ENCODE results near the gene ST3GAL6.

The ST3GAL6 gene

GRCh38 chr3:98843266-98843959 lies 80.3 kb downstream of the ST3GAL6 start:
- TF ChIP-seq EZH2phosphoT487 (IDR thresholded peaks at IDR 0.05; ENCODE audit: borderline replicate concordance, low read length) = no peak
- no peak for TF ChIP-seq CTCF (IDR thresholded peaks at IDR 0.05; ENCODE audit: low read depth, low read length, poor library complexity, severe bottlenecking)
- no peak overlapping the region for H3K27ac ChIP-seq (ENCODE audit: low read depth, low read length)
- no peaks in the 10 kb centered on the region for H4K20me1 ChIP-seq (ENCODE audit: control insufficient read depth, insufficient read depth, low read depth, low read length)
- H3K4me1 ChIP-seq (ENCODE audit: control insufficient read depth, low read length) = no peaks in the 10 kb centered on the region
- no peaks in the 10 kb centered on the region for H3K79me2 ChIP-seq (ENCODE audit: control insufficient read depth, low read length)
- H3K4me2 ChIP-seq (ENCODE audit: low read length) = no peak overlapping the region
- no peaks in the 10 kb centered on the region for H3F3A ChIP-seq (ENCODE audit: control insufficient read depth, insufficient read depth)
- no peaks in the 10 kb centered on the region for H3K9me2 ChIP-seq (replicated peaks; ENCODE audit: control insufficient read depth, low read length)
- no peaks in the 10 kb centered on the region for H3K27me3 ChIP-seq (ENCODE audit: control insufficient read depth, low read length)
- peaks cover 12% of the 10 kb centered on the region for H3K36me3 ChIP-seq (ENCODE audit: control insufficient read depth, low read length)
- H3K4me3 ChIP-seq (ENCODE audit: low read length) = no peak overlapping the region
- peaks cover 4% of the 10 kb centered on the region; the same call in 1 of the 2 replicates for H3K9me3 ChIP-seq (ENCODE audit: control insufficient read depth, insufficient read depth, low read length)

Measured in DOHH2 (cell line).